OCI-LY3 (cell line): Measurements from ENCODE around the gene LRRC8C.

Experiments
- H2AFZ ChIP-seq: fragments of 200-600, 300-600 bp; shearing (Covaris generic); 2 replicates; pipeline ENCODE4 v1.6.0; 2014; ENCODE audit warnings: antibody characterized with exemption, low read depth, low read length
- H3K27ac ChIP-seq: fragments of 200-600, 300-600 bp; sonication (generic); 2 replicates; pipeline ENCODE4 v1.5.1; 2014; ENCODE audit warnings: mild to moderate bottlenecking, low read length, moderate library complexity, mixed read lengths
- H3K27me3 ChIP-seq: fragments of 200-600, 300-600 bp; sonication (generic); 2 replicates; pipeline ENCODE4 v1.6.1; 2014; ENCODE audit warnings: low read depth, low read length, mixed read lengths
- H3K36me3 ChIP-seq: fragments of 200-600, 300-600 bp; sonication (generic); replicated peaks from 2 replicates; pipeline ENCODE3; 2014; ENCODE audit warnings: low read depth, low read length, mixed read lengths
- H3K4me1 ChIP-seq: fragments of 300-600, 200-600 bp; sonication (generic); 2 replicates; pipeline ENCODE4 v1.6.1; 2014; ENCODE audit warnings: low read length, mixed read lengths
- H3K4me2 ChIP-seq: fragments of 200-600, 300-600 bp; sonication (generic); 2 replicates; pipeline ENCODE4 v1.6.1; 2014; ENCODE audit warnings: low read length, mixed read lengths
- H3K4me3 ChIP-seq: fragments of 300-600, 200-600 bp; sonication (generic); 2 replicates; pipeline ENCODE4 v1.5.1; 2014; ENCODE audit warnings: antibody characterized with exemption, mild to moderate bottlenecking, low read length, moderate library complexity
- H3K79me2 ChIP-seq: fragments of 300-600, 200-600 bp; shearing (Covaris generic); 2 replicates; pipeline ENCODE4 v1.6.1; 2014; ENCODE audit warnings: mild to moderate bottlenecking, low read length, mixed read lengths
- H3K9ac ChIP-seq: fragments of 300-600, 200-600 bp; shearing (Covaris generic); 2 replicates; pipeline ENCODE4 v1.6.0; 2014; ENCODE audit warnings: mild to moderate bottlenecking, low read length, moderate library complexity
- H3K9me3 ChIP-seq: fragments of 200-600, 300-600 bp; shearing (Covaris generic); 2 replicates; pipeline ENCODE4 v1.6.1; 2014; ENCODE audit warnings: low read length, mixed read lengths; ENCODE audit not compliant: insufficient read depth
- H4K20me1 ChIP-seq: fragments of 200-600, 300-600 bp; sonication (generic); 2 replicates; pipeline ENCODE4 v1.6.1; 2016; ENCODE audit warnings: low read length, mixed read lengths; ENCODE audit not compliant: insufficient read depth
- EZH2phosphoT487 ChIP-seq: fragments of 200-600 bp; shearing (Covaris generic); IDR thresholded peaks from 2 replicates; pipeline ENCODE4 v1.6.1; 2018; ENCODE audit warnings: antibody characterized with exemption, mixed run types, low read depth
- TF ChIP-seq, protein P1 (sequence below): fragments of 200-600, 300-600 bp; sonication (generic); IDR thresholded peaks from 2 replicates; pipeline ENCODE4 v1.5.1; 2014; ENCODE audit warnings: antibody characterized with exemption, low read length, low read depth

The LRRC8C gene

DNA sequence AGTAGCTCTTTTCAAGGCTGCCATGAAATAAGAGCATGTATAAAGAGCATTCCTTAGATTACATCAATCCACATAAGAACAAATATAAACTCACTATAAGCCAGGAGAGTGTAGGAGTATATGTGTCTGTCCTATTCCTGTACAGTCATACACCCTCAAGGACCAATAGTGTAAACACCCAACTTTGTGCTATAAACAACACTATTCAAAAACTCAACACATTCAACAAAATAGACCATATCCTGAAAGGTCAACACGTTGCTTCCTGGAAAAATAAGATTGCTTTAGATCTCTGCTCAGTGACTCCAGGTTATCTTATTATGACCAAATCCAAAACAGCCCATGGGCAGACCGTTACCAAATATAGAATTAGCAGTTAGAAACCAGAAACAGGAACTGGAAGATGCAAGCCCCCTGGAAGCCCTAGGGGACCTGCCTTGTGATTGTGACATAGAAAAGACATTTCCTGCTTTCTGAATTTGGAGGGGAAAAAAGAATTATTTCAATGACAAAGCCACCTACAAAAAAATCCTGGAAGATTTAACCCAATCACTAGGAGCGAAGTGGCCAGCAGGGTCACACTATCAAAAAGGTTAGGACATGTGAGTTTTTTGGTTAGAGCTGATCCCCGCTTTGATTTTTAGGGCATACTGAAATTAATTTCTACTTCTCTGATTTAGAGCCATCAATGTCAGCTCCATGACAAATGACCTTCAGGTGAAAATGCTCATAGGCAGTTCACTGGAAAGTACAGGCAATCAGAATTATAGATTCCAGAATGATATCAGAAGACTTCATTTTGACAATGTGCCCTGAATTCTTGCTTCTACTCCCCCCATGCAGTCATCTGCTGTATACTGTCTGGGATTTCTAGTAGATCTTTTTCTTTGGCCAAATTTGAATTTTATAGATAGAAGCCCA, 59.9 kb downstream of the LRRC8C start:
- peak overlapping the region; percentile 55 for H3K27ac ChIP-seq
- H3K9ac ChIP-seq, result peak overlapping the region; percentile 58

DNA sequence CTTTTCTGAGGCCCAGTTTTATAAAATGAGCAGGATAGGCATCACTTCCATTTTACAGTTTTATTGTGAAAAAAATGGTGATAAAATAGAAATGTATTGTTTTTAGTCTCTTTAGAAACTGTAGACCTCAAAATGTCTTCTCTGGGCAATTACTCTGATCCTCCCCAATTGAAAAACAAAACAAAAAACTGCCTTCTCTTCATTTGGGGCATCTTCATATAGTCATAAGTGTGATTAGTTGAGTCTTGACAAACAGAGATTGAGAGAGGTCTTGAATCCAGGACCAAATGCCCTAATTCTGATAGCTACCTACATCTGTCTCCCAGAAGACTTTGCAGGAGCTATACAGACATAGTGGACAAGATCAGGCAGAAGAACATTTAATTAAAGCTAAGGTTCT, 62.9 kb downstream of the LRRC8C start:
- Histone ChIP-seq H3K4me2 (no peak overlapping the region), H2AFZ (no peak overlapping the region), H3K4me3 (no peak overlapping the region), H3K9me3 (no peaks in the 10 kb centered on the region), H3K27me3 (no peaks in the 10 kb centered on the region), H3K36me3 (no peaks in the 10 kb centered on the region), H3K79me2 (no peaks in the 10 kb centered on the region), H3K4me1 (peaks cover 48% of the 10 kb centered on the region), H3K27ac (no peak overlapping the region), H4K20me1 (no peaks in the 10 kb centered on the region), H3K9ac (no peak overlapping the region)
- no peak for TF ChIP-seq EZH2phosphoT487
- TF ChIP-seq, protein P1, sequence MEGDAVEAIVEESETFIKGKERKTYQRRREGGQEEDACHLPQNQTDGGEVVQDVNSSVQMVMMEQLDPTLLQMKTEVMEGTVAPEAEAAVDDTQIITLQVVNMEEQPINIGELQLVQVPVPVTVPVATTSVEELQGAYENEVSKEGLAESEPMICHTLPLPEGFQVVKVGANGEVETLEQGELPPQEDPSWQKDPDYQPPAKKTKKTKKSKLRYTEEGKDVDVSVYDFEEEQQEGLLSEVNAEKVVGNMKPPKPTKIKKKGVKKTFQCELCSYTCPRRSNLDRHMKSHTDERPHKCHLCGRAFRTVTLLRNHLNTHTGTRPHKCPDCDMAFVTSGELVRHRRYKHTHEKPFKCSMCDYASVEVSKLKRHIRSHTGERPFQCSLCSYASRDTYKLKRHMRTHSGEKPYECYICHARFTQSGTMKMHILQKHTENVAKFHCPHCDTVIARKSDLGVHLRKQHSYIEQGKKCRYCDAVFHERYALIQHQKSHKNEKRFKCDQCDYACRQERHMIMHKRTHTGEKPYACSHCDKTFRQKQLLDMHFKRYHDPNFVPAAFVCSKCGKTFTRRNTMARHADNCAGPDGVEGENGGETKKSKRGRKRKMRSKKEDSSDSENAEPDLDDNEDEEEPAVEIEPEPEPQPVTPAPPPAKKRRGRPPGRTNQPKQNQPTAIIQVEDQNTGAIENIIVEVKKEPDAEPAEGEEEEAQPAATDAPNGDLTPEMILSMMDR, result no peak

More for the DNA sequence above, 59.9 kb downstream of the LRRC8C start:
- H3K79me2 ChIP-seq, result no peaks in the 10 kb centered on the region
- no peak overlapping the region for H2AFZ ChIP-seq
- TF ChIP-seq, protein P1, result no peak
- no peak for TF ChIP-seq EZH2phosphoT487
- no peaks in the 10 kb centered on the region for H4K20me1 ChIP-seq
- no peaks in the 10 kb centered on the region for H3K9me3 ChIP-seq
- H3K4me2 ChIP-seq, result peak overlapping the region; percentile 87
- H3K27me3 ChIP-seq, result no peaks in the 10 kb centered on the region
- peaks cover 27% of the 10 kb centered on the region for H3K4me1 ChIP-seq
- no peaks in the 10 kb centered on the region for H3K36me3 ChIP-seq
- peak overlapping the region; percentile 62 for H3K4me3 ChIP-seq

DNA sequence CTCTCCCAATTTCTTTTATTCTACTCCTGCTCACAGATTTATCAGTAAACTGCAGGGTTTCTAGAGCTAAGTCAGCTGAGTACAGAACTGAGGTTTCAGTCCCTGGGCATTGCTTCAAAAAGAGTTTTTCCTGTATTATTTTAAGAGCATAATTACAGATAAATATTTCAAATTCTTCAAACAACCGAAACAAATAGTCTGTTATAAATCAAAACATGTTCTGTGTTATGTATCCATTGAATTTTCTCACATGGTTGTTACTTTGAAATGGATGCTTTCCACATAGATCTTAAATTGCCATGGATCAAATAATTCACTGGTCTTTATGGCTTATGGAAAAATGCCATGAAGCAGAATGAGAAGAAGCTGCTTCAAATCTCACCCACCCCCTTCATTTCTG, 64.5 kb downstream of the LRRC8C start:
- TF ChIP-seq, protein P1, result no peak
- TF ChIP-seq EZH2phosphoT487, result no peak
- Histone ChIP-seq H3K4me2 (no peak overlapping the region), H3K4me1 (peaks cover 46% of the 10 kb centered on the region), H3K79me2 (no peaks in the 10 kb centered on the region), H3K9ac (no peak overlapping the region), H3K36me3 (no peaks in the 10 kb centered on the region), H3K4me3 (no peak overlapping the region), H3K9me3 (no peaks in the 10 kb centered on the region), H3K27ac (no peak overlapping the region), H2AFZ (no peak overlapping the region), H4K20me1 (no peaks in the 10 kb centered on the region), H3K27me3 (no peaks in the 10 kb centered on the region)

DNA sequence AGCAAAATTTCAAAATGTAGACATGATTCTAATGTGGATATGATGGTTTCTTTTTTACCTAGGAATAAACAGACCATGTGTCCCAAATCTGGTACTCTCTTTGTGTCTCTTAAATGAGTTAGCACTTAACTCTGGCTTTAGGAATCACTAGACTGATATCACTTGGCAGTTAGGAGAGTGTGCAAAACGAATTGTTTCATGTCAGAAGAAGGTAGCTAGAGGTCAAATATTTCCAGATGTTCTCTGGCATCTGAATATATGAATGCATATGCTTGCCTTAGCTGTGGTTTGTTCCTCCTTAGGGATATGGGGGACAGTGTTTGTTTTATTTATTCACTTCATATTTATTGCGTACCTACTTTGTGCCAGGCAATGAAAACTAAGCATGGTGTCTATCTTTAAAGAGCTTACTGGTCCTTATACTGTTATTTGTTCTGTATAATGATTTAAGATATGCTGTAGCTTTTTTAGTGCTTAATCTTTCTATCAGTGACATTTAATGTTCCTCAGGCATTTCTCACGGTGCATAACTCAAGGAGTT, 65.2 kb downstream of the LRRC8C start:
- no peak overlapping the region for H3K4me2 ChIP-seq
- H3K9me3 ChIP-seq, result no peaks in the 10 kb centered on the region
- peaks cover 39% of the 10 kb centered on the region for H3K4me1 ChIP-seq
- H3K4me3 ChIP-seq, result no peak overlapping the region
- H3K36me3 ChIP-seq, result no peaks in the 10 kb centered on the region
- H4K20me1 ChIP-seq, result no peaks in the 10 kb centered on the region
- no peak overlapping the region for H3K9ac ChIP-seq
- no peaks in the 10 kb centered on the region for H3K27me3 ChIP-seq
- no peaks in the 10 kb centered on the region for H3K79me2 ChIP-seq
- H2AFZ ChIP-seq, result no peak overlapping the region
- no peak overlapping the region for H3K27ac ChIP-seq
- no peak for TF ChIP-seq EZH2phosphoT487
- TF ChIP-seq, protein P1, result no peak
